Astrocyte of the spinal cord (primary cell): Measurements from ENCODE around the gene ADAMTSL1.

Source experiments
- DNase-seq: peaks from one replicate; pipeline ENCODE4 v3.0.0; 2011; ENCODE audit warnings: low read depth, low spot score
- H3K4me3 ChIP-seq: 2 replicates; pipeline ENCODE4 v1.5.1; 2011; ENCODE audit warnings: low read depth, mild to moderate bottlenecking, low read length, moderate library complexity
- in situ Hi-C: cut with HindIII; loops from 2 replicates; pipeline ENCODE4 v1.10.0; 2017; ENCODE audit warnings: low sequenced_read_pairs
- TF ChIP-seq, protein P1 (sequence below): IDR thresholded peaks from 2 replicates; pipeline ENCODE4 v1.5.1; 2012; ENCODE audit warnings: low read depth, mild to moderate bottlenecking, low read length, inconsistent platforms

Gene ADAMTSL1

DNA sequence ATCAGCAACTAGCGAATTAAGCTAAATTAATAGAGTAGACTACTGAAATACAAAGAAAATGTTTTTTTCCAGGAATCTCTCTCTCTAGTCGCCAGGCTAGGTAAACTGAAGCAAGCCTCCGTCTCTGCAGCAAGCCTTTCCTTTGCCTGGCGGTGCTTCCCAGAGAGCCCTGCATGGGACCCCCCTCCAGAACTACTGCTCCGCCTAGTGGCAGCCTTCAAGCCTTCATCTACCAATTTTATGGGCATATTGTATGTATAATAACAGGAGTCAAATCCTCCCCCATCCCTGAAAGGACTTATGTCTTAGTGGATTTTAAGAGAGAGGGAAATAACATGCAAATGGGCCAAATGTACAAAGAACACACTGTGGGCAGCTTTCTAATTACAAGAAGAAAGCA is 317.1 kb downstream of the ADAMTSL1 start:
- in situ Hi-C loops, result no loop called here
- peak; percentile 29 for DNase-seq
- H3K4me3 ChIP-seq, result no peak overlapping the region
- TF ChIP-seq, protein P1, sequence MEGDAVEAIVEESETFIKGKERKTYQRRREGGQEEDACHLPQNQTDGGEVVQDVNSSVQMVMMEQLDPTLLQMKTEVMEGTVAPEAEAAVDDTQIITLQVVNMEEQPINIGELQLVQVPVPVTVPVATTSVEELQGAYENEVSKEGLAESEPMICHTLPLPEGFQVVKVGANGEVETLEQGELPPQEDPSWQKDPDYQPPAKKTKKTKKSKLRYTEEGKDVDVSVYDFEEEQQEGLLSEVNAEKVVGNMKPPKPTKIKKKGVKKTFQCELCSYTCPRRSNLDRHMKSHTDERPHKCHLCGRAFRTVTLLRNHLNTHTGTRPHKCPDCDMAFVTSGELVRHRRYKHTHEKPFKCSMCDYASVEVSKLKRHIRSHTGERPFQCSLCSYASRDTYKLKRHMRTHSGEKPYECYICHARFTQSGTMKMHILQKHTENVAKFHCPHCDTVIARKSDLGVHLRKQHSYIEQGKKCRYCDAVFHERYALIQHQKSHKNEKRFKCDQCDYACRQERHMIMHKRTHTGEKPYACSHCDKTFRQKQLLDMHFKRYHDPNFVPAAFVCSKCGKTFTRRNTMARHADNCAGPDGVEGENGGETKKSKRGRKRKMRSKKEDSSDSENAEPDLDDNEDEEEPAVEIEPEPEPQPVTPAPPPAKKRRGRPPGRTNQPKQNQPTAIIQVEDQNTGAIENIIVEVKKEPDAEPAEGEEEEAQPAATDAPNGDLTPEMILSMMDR, result peak; percentile 51

DNA sequence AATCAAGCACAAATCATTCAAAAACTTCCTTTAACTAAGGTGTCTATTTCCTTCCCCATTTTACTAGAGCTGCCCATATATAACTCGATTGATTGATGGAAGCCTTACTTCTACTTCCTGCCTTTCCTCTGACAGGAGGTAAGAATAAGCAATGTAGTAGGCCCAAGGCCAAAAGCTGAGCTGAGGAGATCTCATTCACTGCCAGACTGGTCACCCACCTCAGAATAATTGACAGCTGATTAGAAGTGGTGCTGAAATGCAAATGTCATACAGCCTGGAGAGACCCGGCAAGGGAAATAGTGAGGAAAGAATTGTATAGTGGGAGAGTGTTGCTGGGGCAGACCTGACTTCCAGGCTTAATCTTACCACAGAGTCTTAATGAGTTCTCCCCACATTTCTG is 319.2 kb downstream of the ADAMTSL1 start:
- TF ChIP-seq, protein P1, result no peak
- no peak for DNase-seq
- in situ Hi-C loops, result no loop called here
- no peak overlapping the region for H3K4me3 ChIP-seq

DNA sequence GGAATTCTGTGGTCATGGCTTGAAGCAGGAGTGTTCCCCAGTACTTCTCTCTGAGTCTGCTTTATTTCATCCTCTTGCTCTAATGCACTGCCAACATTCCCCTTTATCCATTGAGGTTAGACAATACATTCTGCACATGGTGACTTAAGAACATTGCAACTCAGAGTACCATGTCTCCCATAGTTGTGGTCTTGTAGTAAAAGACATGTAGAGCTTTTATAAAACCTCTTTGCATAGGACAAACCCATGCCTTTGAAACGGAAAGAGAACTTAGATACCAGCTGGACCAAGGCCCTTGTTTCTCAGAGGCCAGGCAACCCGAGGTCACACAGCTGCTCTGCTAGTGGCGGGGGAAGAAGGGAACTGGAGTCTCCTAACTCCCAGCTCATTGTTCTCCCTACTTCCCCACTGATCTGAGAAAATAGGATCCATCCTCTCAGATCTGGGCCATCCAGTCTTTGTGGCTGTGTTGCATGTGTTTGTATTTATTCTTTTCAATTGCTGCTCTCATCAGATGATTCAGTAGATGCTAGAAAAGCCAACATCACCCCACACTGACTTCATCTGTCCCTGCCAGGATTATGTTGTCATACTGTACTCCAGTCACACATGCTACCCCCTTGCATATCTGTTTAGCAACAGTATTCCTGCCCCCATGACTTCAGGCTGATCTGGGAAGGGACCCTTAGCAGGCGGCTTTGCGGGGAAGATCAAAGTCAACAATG is 322.2 kb downstream of the ADAMTSL1 start:
- DNase-seq, result peak; percentile 92
- no peak overlapping the region for H3K4me3 ChIP-seq
- TF ChIP-seq, protein P1, result no peak
- in situ Hi-C loops, result no loop called here

DNA sequence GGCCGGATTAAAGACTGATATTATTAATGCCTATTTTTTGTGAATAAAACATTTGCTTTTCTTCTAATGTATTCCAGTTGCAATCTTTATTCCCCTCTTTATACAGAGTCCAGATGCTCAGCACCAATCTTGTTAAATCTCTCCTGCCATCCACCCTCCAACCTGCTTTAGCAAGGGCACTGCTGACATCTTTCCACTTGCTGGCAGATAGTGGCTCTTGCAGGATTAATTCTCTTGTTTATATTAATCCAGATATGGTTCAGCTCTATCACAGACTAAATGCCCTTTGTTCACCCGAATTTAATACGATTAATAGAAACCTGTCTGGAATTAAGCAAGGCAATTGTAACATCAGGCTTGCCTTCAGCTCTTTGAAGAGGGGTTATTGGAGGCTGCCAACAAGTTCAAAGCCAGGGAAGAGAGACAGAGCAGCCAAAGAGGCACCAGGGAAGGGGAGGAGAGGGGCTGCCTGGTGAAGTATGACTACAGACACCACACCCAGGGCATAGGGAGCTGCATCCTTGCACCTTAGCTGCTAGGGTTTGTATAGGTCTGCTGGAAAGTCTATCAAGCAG is 322.8 kb downstream of the ADAMTSL1 start:
- in situ Hi-C loops, result no loop called here
- TF ChIP-seq, protein P1, result no peak
- no peak for DNase-seq
- H3K4me3 ChIP-seq, result no peak overlapping the region

DNA sequence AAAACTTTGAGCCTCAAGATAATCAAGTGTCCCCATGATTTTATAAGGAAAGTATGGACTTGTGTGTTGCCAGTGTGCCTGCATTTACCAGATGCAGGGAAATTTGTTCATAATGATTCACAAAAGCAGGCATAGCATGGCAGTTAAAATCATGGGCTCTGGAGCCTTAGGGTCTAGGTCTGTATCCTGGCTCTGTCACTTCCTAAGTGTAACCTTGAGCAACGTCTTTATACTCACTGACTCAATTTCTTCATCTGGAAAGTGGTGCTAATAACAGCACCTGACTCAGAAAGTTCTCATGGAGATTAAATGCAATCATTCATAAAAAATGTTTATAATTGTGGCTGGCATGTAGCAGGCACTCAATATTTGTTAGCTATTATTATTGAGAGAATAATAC is 324.2 kb downstream of the ADAMTSL1 start:
- in situ Hi-C loops, result no loop called here
- TF ChIP-seq, protein P1, result no peak
- H3K4me3 ChIP-seq, result no peak overlapping the region
- no peak for DNase-seq

DNA sequence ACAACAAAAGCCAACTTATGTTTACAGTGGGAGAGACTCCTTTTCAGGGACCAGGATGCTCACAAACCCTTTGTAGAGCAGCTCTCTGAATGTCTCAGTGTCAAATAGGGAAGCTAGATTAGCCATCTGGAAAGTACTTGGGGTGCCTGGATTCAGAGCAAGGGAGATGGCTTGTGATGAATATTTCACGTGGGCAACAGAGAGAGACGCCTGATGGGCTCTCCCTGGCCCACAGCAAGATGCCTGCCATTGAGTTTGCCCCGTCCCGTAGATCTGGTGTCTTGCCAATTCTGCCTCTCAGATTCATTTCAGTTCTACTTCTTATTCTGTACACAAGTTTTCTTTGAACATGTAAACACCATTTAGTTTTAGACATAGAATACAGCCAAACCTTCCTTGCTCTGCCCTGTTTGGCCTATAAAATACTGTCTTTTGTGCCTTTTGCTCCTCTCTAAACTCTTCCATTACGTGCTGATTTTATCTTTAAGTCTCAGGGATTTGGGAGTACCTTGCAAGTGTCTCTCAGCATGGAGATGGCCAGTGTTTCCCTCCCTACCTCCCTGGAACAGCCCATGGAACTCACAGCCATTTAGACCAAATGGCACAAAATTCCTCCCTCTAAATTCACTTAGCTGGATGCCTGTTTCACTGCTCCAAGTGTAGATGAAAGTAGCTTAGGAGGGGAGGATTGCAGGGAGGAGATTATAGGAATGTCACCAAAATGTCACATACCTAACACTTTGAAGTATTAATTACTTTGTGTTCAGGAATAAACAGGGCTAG is 324.7 kb downstream of the ADAMTSL1 start:
- DNase-seq, result no peak
- in situ Hi-C loops, result no loop called here
- no peak overlapping the region for H3K4me3 ChIP-seq
- TF ChIP-seq, protein P1, result no peak
